Anterior cingulate cortex (tissue), 58 donors: ENCODE data around the gene CHDH.
A peak's percentile ranks its signal among the peaks of the same experiment; 100 is the strongest.

Experiments
- DNase-seq, 58 donors: peaks; one replicate each; lab custom pipeline; 2025; lab: John Stamatoyannopoulos, UW

The CHDH gene

GRCh38 chr3:53811143-53811927 is 34.9 kb downstream of the CHDH start:
- no peak for DNase-seq

- DNase-seq = no peak
Observed at GRCh38 chr3:53809764-53810400, 36.3 kb downstream of the CHDH start.

- DNase-seq = no peak
Observed at GRCh38 chr3:53809267-53809666, 37.0 kb downstream of the CHDH start.

GRCh38 chr3:53808496-53808895 is 37.7 kb downstream of the CHDH start:
- DNase-seq = no peak

GRCh38 chr3:53807117-53807810 is 39.0 kb downstream of the CHDH start:
- DNase-seq = no peak

GRCh38 chr3:53806182-53807116 is 39.8 kb downstream of the CHDH start:
- DNase-seq = peak in 16 of 58 donors; percentile 20 to 73 (median 34)

GRCh38 chr3:53805463-53806159 is 40.6 kb downstream of the CHDH start:
- DNase-seq = no peak

GRCh38 chr3:53804697-53805462 is 41.3 kb downstream of the CHDH start:
- DNase-seq = peak in 9 of 58 donors; percentile 16 to 53 (median 40)

GRCh38 chr3:53803816-53804695 is 42.2 kb downstream of the CHDH start:
- no peak for DNase-seq

GRCh38 chr3:53803124-53803815 is 42.9 kb downstream of the CHDH start:
- no peak for DNase-seq

- DNase-seq = no peak
Observed at GRCh38 chr3:53802256-53802880, 43.9 kb downstream of the CHDH start.

GRCh38 chr3:53801319-53801718 is 44.9 kb downstream of the CHDH start:
- no peak for DNase-seq

GRCh38 chr3:53800041-53800906 is 45.9 kb downstream of the CHDH start:
- no peak for DNase-seq

GRCh38 chr3:53799338-53799865 is 46.8 kb downstream of the CHDH start:
- DNase-seq = no peak

GRCh38 chr3:53798144-53798543 is 48.1 kb downstream of the CHDH start:
- DNase-seq = no peak
